ENCODE results near the gene LRCH4. TPM values are rescaled to one million over a fixed set of nuclear protein-coding genes. Genes with fewer than 3 reads are reported as not detected.

LRCH4 gene
- total and polyA plus RNA-seq, 3 donors from 2014 or later: 159 to 378 (median 314) TPM

DNA sequence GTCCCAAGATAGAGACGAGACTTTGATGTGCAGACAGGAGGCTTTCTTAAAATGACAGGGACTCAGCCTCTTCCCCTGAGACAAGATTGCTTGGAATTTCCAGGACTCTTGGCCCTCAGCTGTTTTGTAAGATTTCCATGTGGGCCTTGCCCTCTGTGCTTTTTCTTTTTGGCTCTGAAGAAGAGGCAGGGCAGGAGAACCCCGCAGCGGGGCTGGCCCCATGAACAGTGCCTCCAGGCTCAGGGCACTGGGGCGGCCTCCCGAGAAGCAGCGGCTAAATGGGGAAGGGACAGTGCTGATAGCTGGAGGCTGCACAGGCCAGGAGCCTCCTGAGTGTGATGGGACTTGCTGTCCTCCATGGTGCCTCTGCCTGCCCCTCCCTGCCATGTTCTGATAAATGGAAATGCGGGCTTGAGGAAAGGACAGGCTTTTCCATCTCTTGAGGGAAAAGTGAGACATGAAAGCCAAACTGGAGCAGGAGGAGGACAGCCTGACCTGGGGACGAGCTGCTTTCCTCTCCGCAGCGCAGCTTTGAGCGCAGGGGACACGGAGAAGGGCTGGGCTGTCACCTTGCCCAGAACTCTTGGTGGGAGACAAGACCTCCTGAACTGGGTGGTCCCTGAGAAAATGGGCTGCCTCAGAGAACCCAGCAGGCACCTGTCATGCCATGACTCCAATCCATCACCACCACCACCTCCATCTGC is 24.3 kb downstream of the LRCH4 start:
- Histone ChIP-seq H3K27ac (no peak overlapping the region), H3K36me3 (ENCODE audit: low read depth, missing control alignments) (no peaks in the 10 kb centered on the region), H3K9me3 (no peaks in the 10 kb centered on the region), H3K4me1 (peaks cover 4% of the 10 kb centered on the region), H3K4me3 (no peak overlapping the region), H3K27me3 (no peaks in the 10 kb centered on the region)
- TF ChIP-seq POLR2A (IDR thresholded peaks at IDR 0.05): no peak
- TF ChIP-seq, protein P1, sequence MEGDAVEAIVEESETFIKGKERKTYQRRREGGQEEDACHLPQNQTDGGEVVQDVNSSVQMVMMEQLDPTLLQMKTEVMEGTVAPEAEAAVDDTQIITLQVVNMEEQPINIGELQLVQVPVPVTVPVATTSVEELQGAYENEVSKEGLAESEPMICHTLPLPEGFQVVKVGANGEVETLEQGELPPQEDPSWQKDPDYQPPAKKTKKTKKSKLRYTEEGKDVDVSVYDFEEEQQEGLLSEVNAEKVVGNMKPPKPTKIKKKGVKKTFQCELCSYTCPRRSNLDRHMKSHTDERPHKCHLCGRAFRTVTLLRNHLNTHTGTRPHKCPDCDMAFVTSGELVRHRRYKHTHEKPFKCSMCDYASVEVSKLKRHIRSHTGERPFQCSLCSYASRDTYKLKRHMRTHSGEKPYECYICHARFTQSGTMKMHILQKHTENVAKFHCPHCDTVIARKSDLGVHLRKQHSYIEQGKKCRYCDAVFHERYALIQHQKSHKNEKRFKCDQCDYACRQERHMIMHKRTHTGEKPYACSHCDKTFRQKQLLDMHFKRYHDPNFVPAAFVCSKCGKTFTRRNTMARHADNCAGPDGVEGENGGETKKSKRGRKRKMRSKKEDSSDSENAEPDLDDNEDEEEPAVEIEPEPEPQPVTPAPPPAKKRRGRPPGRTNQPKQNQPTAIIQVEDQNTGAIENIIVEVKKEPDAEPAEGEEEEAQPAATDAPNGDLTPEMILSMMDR (IDR thresholded peaks at IDR 0.05): no peak
- WGBS, 2 donors: 92% methylated on average over 12 of the region's 12 CpGs
- intact Hi-C loops (cut with DNase I; ENCODE audit: low total_unique reads): no loop called here
- DNase-seq: no peak

DNA sequence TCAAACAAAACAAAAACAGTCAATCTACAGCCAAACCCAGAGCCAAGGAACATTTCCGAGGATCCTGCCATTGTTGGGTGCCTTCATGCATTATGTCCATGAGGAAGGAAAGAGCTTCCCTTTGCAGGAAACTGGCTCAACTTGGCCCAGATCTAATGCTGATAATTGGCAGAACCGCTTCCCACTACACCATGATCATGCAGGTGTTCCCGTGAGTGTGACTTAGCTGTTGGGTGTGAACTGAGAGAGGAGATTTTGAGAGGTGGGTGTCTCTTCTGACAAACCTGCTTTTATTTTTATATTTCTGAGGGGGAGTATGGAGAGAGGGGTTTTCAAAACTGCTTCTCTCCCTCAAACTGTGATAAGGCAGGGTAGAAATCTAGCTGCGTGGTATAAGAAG is 26.8 kb downstream of the LRCH4 start:
- Histone ChIP-seq H3K27me3 (no peaks in the 10 kb centered on the region), H3K36me3 (ENCODE audit: low read depth, missing control alignments) (no peaks in the 10 kb centered on the region), H3K4me3 (no peak overlapping the region), H3K9me3 (no peaks in the 10 kb centered on the region), H3K27ac (no peak overlapping the region), H3K4me1 (peaks cover 2% of the 10 kb centered on the region)
- TF ChIP-seq, protein P1 (IDR thresholded peaks at IDR 0.05): no peak
- TF ChIP-seq POLR2A (IDR thresholded peaks at IDR 0.05): no peak
- intact Hi-C loops (cut with DNase I; ENCODE audit: low total_unique reads): loop anchor here (5.0 kb wide), 1 partner anchor 77 kb away; the partner anchor contains the start of gene NYAP1
- DNase-seq: no peak
- 80 to 84% methylated on average over 4 of the region's 4 CpGs for WGBS, 2 donors

DNA sequence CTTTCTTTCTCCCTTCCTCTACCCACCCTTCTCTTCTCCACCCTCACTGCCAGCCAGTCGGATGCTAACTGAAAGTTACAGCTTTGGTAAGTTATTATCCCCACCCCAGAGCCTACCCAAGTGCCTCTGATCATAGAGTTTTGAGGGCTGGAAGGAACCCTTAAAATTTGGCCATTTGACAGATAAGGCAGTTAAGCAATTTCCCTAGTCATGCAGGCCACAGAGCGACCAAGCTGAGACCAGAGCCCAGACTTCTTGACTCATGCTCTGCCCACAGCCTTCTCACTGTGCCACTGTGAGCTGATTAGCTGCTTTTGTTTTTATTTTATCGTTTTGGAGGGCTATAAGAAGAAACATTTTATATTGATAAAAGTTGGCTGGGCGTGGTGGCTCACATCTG is 29.4 kb downstream of the LRCH4 start:
- no peak for DNase-seq
- H3K4me1 ChIP-seq: no peaks in the 10 kb centered on the region

DNA sequence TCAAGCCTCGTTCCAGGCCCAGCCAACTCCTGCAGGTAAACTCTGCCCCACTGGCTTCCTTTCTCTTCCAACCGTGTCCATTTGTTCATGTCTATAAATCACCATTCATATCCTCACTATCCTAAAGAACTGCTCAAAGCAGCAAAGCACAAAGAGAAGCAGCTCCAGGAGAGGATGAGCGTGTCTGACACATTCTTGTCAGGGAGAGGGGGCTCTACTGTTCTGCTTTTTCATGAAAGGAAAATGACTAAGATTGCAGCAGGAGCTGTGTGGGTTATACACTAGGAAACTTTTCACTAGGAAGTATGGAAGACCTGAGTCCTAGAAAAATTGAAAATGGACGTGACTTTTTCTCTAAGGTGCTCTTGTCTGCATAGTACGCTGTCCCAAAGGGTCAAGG is 30.2 kb downstream of the LRCH4 start:
- Histone ChIP-seq H3K9me3 (no peaks in the 10 kb centered on the region), H3K27me3 (no peaks in the 10 kb centered on the region), H3K36me3 (ENCODE audit: low read depth, missing control alignments) (no peaks in the 10 kb centered on the region), H3K27ac (peak overlapping the region in 1 of 2 donors; percentile 19), H3K4me1 (no peaks in the 10 kb centered on the region), H3K4me3 (no peak overlapping the region)
- intact Hi-C loops (cut with DNase I; ENCODE audit: low total_unique reads): loop anchor here (5.0 kb wide), 1 partner anchor 73 kb away; the partner anchor contains the start of gene NYAP1
- TF ChIP-seq, protein P1 (IDR thresholded peaks at IDR 0.05): no peak
- TF ChIP-seq POLR2A (IDR thresholded peaks at IDR 0.05): no peak
- WGBS, 2 donors: 75 to 86% methylated on average over 5 of the region's 5 CpGs
- DNase-seq: no peak

More for the DNA sequence above, 29.4 kb downstream of the LRCH4 start:
- Histone ChIP-seq H3K4me3 (no peak overlapping the region), H3K27ac (peak overlapping the region in 1 of 2 donors; percentile 19), H3K27me3 (no peaks in the 10 kb centered on the region), H3K36me3 (ENCODE audit: low read depth, missing control alignments) (no peaks in the 10 kb centered on the region), H3K9me3 (no peaks in the 10 kb centered on the region)
- TF ChIP-seq, protein P1 (IDR thresholded peaks at IDR 0.05): no peak
- TF ChIP-seq POLR2A (IDR thresholded peaks at IDR 0.05): no peak
- 62 to 78% methylated on average over 4 of the region's 4 CpGs for WGBS, 2 donors
- intact Hi-C loops (cut with DNase I; ENCODE audit: low total_unique reads): loop anchor here (5.0 kb wide), 1 partner anchor 74 kb away; the partner anchor contains the start of gene NYAP1

DNA sequence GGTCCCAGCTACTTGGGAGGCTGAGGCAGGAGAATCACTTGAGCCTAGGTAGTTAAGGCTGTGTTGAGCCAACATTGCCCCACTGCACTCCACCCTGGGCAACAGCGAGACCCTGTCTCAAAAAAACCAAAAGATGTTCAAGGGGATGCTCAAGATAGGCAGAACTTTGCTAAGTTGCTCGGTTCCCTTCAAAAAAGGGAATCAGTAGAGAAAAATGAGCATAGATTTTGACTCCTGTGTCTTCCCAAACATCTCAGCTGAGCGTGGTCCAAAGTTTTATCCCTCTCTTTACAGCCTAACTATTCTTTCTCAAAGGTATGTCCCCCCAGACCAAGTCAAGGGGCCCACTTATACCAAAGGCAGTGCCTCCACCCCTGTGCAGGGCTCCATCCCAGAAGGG is 32.9 kb downstream of the LRCH4 start:
- intact Hi-C loops (cut with DNase I; ENCODE audit: low total_unique reads): no loop called here
- H3K27ac ChIP-seq: no peak overlapping the region
- no peak for TF ChIP-seq POLR2A (IDR thresholded peaks at IDR 0.05)
- TF ChIP-seq, protein P1 (IDR thresholded peaks at IDR 0.05): no peak
- no peak for DNase-seq
- H3K36me3 ChIP-seq (ENCODE audit: low read depth, missing control alignments): no peaks in the 10 kb centered on the region
- H3K4me3 ChIP-seq: no peak overlapping the region
- peaks cover 10% of the 10 kb centered on the region for H3K4me1 ChIP-seq
- no peaks in the 10 kb centered on the region for H3K9me3 ChIP-seq
- 93 to 98% methylated on average over 3 of the region's 3 CpGs for WGBS, 2 donors
- H3K27me3 ChIP-seq: no peaks in the 10 kb centered on the region

Data from testis (tissue), 3 donors.